GM23338 (cell line): ENCODE data around the gene SLC4A9. TPM values are rescaled to one million over a fixed set of nuclear protein-coding genes. Genes with fewer than 3 reads are reported as not detected.

Experiments used
- ATAC-seq: fragments of 200-7000 bp; cut with Tn5 transposase; 3 replicates; pipeline ENCODE4 v1.9.1; 2020
- DNase-seq: peaks from one replicate; pipeline ENCODE4 v3.0.0-alpha.2; 2015; ENCODE audit warnings: low spot score
- H2AFZ ChIP-seq: fragments of 200-600 bp; sonication (generic); 2 replicates; pipeline ENCODE4 v1.8.0; 2016; ENCODE audit warnings: antibody characterized with exemption, mild to moderate bottlenecking, moderate library complexity
- H3F3A ChIP-seq: fragments of 200-600 bp; sonication (generic); replicated peaks from 2 replicates; pipeline ENCODE4 v1.8.0; 2017; ENCODE audit warnings: antibody characterized with exemption, mixed run types, low read depth
- H3K27ac ChIP-seq: fragments of 200-600 bp; sonication (generic); 2 replicates; pipeline ENCODE4 v1.6.1; 2016; ENCODE audit warnings: low read depth
- H3K27me3 ChIP-seq: fragments of 200-600 bp; sonication (generic); 2 replicates; pipeline ENCODE4 v1.8.0; 2016; ENCODE audit warnings: mild to moderate bottlenecking, mixed run types, moderate library complexity; ENCODE audit not compliant: insufficient read depth
- H3K36me3 ChIP-seq: fragments of 200-600 bp; sonication (generic); 2 replicates; pipeline ENCODE4 v1.8.0; 2016; ENCODE audit warnings: mild to moderate bottlenecking; ENCODE audit not compliant: insufficient read depth
- H3K4me1 ChIP-seq: fragments of 200-600 bp; sonication (generic); 2 replicates; pipeline ENCODE4 v1.8.0; 2016; ENCODE audit warnings: mild to moderate bottlenecking, moderate library complexity; ENCODE audit not compliant: insufficient read depth
- H3K4me2 ChIP-seq: fragments of 200-600 bp; sonication (generic); 2 replicates; pipeline ENCODE4 v1.7.1; 2017; ENCODE audit warnings: mixed run types
- H3K4me3 ChIP-seq: fragments of 200-600 bp; sonication (generic); 2 replicates; pipeline ENCODE4 v1.6.1; 2016; ENCODE audit warnings: mixed run types
- H3K79me2 ChIP-seq: fragments of 200-600 bp; sonication (generic); replicated peaks from 2 replicates; pipeline ENCODE4 v1.8.0; 2017; ENCODE audit warnings: mild to moderate bottlenecking; ENCODE audit not compliant: insufficient read depth
- H3K9me2 ChIP-seq: fragments of 200-600 bp; sonication (generic); 2 replicates; pipeline ENCODE4 v1.8.0; 2017; ENCODE audit not compliant: insufficient read depth
- H4K20me1 ChIP-seq: fragments of 200-600 bp; sonication (generic); replicated peaks from 2 replicates; pipeline ENCODE4 v1.8.0; 2017; ENCODE audit warnings: mild to moderate bottlenecking; ENCODE audit not compliant: insufficient read depth
- H3K27ac Mint-ChIP-seq: 2 replicates; pipeline ENCODE4 v1.8.0; 2020; ENCODE audit warnings: inconsistent platforms, mild to moderate bottlenecking, moderate library complexity, mixed read lengths
- H3K27me3 Mint-ChIP-seq: 3 replicates; pipeline ENCODE4 v1.8.0; 2022; ENCODE audit warnings: low read depth, mild to moderate bottlenecking, moderate library complexity, mixed read lengths, inconsistent platforms; ENCODE audit not compliant: insufficient read depth, poor library complexity
- H3K36me3 Mint-ChIP-seq: 3 replicates; pipeline ENCODE4 v1.8.0; 2021; ENCODE audit warnings: low read depth, mild to moderate bottlenecking, inconsistent platforms, moderate library complexity, mixed read lengths
- H3K4me1 Mint-ChIP-seq: 3 replicates; pipeline ENCODE4 v1.8.0; 2020; ENCODE audit warnings: mild to moderate bottlenecking, inconsistent platforms, mixed read lengths
- H3K4me3 Mint-ChIP-seq: 3 replicates; pipeline ENCODE4 v1.8.0; 2021; ENCODE audit warnings: moderate library complexity, mild to moderate bottlenecking, inconsistent platforms, mixed read lengths
- H3K9me3 Mint-ChIP-seq: 3 replicates; pipeline ENCODE4 v1.8.0; 2020; ENCODE audit warnings: moderate library complexity, mild to moderate bottlenecking, inconsistent platforms, mixed read lengths
- CREB1 ChIP-seq: fragments of 250-450 bp; sonication (Bioruptor Pico); IDR thresholded peaks from 2 replicates; pipeline ENCODE4 v1.5.0; 2020; ENCODE audit warnings: low read depth, mild to moderate bottlenecking, moderate library complexity
- EZH2 ChIP-seq: fragments of 200-600 bp; sonication (generic); IDR thresholded peaks from one replicate; pipeline ENCODE4 v1.8.0; 2017; ENCODE audit warnings: antibody characterized with exemption, mild to moderate bottlenecking, low read depth; ENCODE audit not compliant: unreplicated experiment
- JUNB ChIP-seq: IDR thresholded peaks from one replicate; pipeline ENCODE4 v1.6.1; 2016; ENCODE audit warnings: antibody characterized with exemption; ENCODE audit not compliant: unreplicated experiment
- NANOG ChIP-seq: IDR thresholded peaks from 2 replicates; pipeline ENCODE4 v1.6.1; 2016; ENCODE audit warnings: antibody characterized with exemption, borderline replicate concordance
- POLR2AphosphoS5 ChIP-seq: IDR thresholded peaks from 2 replicates; pipeline ENCODE4 v1.6.1; 2016; ENCODE audit warnings: antibody characterized with exemption, low read depth
- ZNF114 ChIP-seq: fragments of 250-450 bp; sonication (Bioruptor Pico); IDR thresholded peaks from 2 replicates; pipeline ENCODE4 v1.5.0; 2020; ENCODE audit warnings: mild to moderate bottlenecking, moderate library complexity
- ZNF331 ChIP-seq: fragments of 250-450 bp; sonication (Bioruptor Pico); IDR thresholded peaks from 2 replicates; pipeline ENCODE4 v1.5.0; 2020; ENCODE audit warnings: low read depth, mild to moderate bottlenecking, moderate library complexity
- polyA plus RNA-seq: library from polyadenylated mRNA; unstranded; fragments of >200 nt; fragmentation: Nextera tagmentation; extraction: Ambion mirVana; gene quantifications from 2 replicates; pipeline ENCODE4 v1.2.1, GENCODE V29; 2016
- total RNA-seq: library from RNA; depleted of rRNA; stranded (reverse); fragments of >200 nt; shearing (Covaris generic); gene quantifications from 2 replicates; pipeline ENCODE4 v1.2.3, GENCODE V29; 2014
- TF ChIP-seq, protein P1 (sequence below), 2 experiments: fragments of 200-600 bp in 1 of 2; sonication (generic) in 1 of 2; conservative IDR thresholded peaks; 2 replicates each; pipeline versions ENCODE4 v1.5.1 to v1.6.1; 2016 to 2017; ENCODE audit warnings: antibody characterized with exemption in 2 of 2, low read depth in 2 of 2, mild to moderate bottlenecking in 2 of 2, moderate library complexity in 1 of 2
- TF ChIP-seq, protein P2 (sequence below): IDR thresholded peaks from one replicate; pipeline ENCODE4 v1.6.1; 2018; ENCODE audit warnings: antibody characterized with exemption; ENCODE audit not compliant: unreplicated experiment
- TF ChIP-seq, protein P3 (sequence below): IDR thresholded peaks from 2 replicates; pipeline ENCODE4 v1.6.1; 2016; ENCODE audit warnings: antibody characterized with exemption

SLC4A9 gene
- total and polyA plus RNA-seq, 2 experiments from 2014 or later = 0.08 TPM; not detected in 1

DNA sequence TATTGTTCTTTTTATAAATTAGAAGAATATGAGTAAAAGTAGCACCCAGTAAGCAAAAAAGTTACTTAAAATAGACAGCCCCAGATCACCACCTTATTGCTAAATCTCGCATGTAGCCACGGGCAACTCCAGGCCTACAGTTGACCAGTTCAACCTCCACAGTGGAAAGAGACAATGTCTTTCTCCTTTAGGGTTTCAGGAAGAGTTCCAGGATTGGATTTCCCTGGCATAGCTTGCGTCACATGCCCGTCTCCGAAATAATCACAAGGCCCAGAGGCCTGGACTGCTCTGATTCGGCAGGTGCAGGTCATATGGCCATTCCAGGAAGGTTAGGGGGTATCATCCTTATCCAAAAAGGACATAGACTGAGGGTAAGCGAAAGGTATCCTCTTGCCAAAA is 47.2 kb upstream of the SLC4A9 start:
- Histone ChIP-seq H3K79me2 (no peaks in the 10 kb centered on the region), H3K4me3 (no peak overlapping the region), H3K4me2 (no peak overlapping the region), H3K27me3 (no peaks in the 10 kb centered on the region), H2AFZ (peak overlapping the region; percentile 59), H3K36me3 (no peaks in the 10 kb centered on the region), H4K20me1 (no peaks in the 10 kb centered on the region), H3K27ac (no peak overlapping the region), H3K9me2 (peaks cover 4% of the 10 kb centered on the region; the same call in 1 of the 2 replicates), H3K4me1 (0 out of 2 replicates have a peak, but pooled peaks cover 11% of the 10 kb centered on the region), H3F3A (no peaks in the 10 kb centered on the region)
- H3K9me3 Mint-ChIP-seq = no peaks in the 10 kb centered on the region
- H3K4me3 Mint-ChIP-seq = no peak overlapping the region
- H3K4me1 Mint-ChIP-seq = peaks cover 16% of the 10 kb centered on the region
- ATAC-seq (no peak), DNase-seq (no peak)
- no peaks in the 10 kb centered on the region for H3K27me3 Mint-ChIP-seq
- H3K36me3 Mint-ChIP-seq = no peaks in the 10 kb centered on the region
- TF ChIP-seq ZNF331 (CRISPR knock-in tag) (no peak), JUNB (no peak), POLR2AphosphoS5 (no peak)
- TF ChIP-seq, protein P1, sequence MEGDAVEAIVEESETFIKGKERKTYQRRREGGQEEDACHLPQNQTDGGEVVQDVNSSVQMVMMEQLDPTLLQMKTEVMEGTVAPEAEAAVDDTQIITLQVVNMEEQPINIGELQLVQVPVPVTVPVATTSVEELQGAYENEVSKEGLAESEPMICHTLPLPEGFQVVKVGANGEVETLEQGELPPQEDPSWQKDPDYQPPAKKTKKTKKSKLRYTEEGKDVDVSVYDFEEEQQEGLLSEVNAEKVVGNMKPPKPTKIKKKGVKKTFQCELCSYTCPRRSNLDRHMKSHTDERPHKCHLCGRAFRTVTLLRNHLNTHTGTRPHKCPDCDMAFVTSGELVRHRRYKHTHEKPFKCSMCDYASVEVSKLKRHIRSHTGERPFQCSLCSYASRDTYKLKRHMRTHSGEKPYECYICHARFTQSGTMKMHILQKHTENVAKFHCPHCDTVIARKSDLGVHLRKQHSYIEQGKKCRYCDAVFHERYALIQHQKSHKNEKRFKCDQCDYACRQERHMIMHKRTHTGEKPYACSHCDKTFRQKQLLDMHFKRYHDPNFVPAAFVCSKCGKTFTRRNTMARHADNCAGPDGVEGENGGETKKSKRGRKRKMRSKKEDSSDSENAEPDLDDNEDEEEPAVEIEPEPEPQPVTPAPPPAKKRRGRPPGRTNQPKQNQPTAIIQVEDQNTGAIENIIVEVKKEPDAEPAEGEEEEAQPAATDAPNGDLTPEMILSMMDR (conservative IDR thresholded peaks at IDR 0.05; ENCODE audit: low read depth in 2 of 2) = no peak
- TF ChIP-seq, protein P2, sequence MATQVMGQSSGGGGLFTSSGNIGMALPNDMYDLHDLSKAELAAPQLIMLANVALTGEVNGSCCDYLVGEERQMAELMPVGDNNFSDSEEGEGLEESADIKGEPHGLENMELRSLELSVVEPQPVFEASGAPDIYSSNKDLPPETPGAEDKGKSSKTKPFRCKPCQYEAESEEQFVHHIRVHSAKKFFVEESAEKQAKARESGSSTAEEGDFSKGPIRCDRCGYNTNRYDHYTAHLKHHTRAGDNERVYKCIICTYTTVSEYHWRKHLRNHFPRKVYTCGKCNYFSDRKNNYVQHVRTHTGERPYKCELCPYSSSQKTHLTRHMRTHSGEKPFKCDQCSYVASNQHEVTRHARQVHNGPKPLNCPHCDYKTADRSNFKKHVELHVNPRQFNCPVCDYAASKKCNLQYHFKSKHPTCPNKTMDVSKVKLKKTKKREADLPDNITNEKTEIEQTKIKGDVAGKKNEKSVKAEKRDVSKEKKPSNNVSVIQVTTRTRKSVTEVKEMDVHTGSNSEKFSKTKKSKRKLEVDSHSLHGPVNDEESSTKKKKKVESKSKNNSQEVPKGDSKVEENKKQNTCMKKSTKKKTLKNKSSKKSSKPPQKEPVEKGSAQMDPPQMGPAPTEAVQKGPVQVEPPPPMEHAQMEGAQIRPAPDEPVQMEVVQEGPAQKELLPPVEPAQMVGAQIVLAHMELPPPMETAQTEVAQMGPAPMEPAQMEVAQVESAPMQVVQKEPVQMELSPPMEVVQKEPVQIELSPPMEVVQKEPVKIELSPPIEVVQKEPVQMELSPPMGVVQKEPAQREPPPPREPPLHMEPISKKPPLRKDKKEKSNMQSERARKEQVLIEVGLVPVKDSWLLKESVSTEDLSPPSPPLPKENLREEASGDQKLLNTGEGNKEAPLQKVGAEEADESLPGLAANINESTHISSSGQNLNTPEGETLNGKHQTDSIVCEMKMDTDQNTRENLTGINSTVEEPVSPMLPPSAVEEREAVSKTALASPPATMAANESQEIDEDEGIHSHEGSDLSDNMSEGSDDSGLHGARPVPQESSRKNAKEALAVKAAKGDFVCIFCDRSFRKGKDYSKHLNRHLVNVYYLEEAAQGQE = no peak
- H3K27ac Mint-ChIP-seq = no peak overlapping the region

DNA sequence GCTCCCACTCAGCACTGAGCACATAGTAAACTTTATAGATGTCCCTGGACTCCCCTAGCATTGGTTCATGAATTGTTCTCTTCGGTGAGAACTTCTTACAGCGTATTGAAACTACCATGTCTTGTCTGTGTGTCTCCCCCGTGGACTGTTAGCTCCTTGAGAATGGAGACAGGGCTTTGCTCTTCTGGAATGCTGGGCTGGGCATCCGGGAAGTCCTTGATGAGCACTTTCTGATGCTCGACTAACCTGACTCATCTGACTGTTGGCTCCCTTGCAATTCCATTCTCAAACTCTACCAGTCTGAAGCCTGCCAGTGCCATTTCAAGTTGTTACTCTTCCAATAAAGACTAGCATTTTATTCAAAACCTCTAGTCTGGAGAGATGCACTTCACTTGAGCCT is 42.1 kb upstream of the SLC4A9 start:
- Histone ChIP-seq H3K79me2 (no peaks in the 10 kb centered on the region), H4K20me1 (no peaks in the 10 kb centered on the region), H3K27ac (no peak overlapping the region), H3K4me2 (no peak overlapping the region), H3K9me2 (peaks cover 9% of the 10 kb centered on the region; the same call in 1 of the 2 replicates), H3K36me3 (no peaks in the 10 kb centered on the region), H3K4me3 (no peak overlapping the region), H3K4me1 (no peaks in the 10 kb centered on the region), H3K27me3 (no peaks in the 10 kb centered on the region), H2AFZ (0 out of 2 replicates have a peak overlapping the region, but pooled peaks have one; percentile 16), H3F3A (no peaks in the 10 kb centered on the region)
- Mint-ChIP-seq H3K36me3 (no peaks in the 10 kb centered on the region), H3K4me1 (peaks cover under 1% of the 10 kb centered on the region; the same call in 1 of the 3 replicates), H3K9me3 (no peaks in the 10 kb centered on the region), H3K27ac (no peak overlapping the region), H3K4me3 (no peak overlapping the region), H3K27me3 (no peaks in the 10 kb centered on the region)
- DNase-seq (no peak), ATAC-seq (no peak)
- TF ChIP-seq, protein P2 = no peak
- no peak for TF ChIP-seq ZNF114
- TF ChIP-seq CREB1 = no peak
- no peak for TF ChIP-seq POLR2AphosphoS5
- TF ChIP-seq, protein P1 (conservative IDR thresholded peaks at IDR 0.05; ENCODE audit: low read depth in 2 of 2) = no peak
- TF ChIP-seq, protein P3, sequence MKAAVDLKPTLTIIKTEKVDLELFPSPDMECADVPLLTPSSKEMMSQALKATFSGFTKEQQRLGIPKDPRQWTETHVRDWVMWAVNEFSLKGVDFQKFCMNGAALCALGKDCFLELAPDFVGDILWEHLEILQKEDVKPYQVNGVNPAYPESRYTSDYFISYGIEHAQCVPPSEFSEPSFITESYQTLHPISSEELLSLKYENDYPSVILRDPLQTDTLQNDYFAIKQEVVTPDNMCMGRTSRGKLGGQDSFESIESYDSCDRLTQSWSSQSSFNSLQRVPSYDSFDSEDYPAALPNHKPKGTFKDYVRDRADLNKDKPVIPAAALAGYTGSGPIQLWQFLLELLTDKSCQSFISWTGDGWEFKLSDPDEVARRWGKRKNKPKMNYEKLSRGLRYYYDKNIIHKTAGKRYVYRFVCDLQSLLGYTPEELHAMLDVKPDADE = no peak
- TF ChIP-seq NANOG = no peak
- TF ChIP-seq JUNB = no peak
- no peak for TF ChIP-seq EZH2
